OCI-LY1 (cell line): ENCODE results near the gene PHF8.

ENCODE experiments used
- H2AFZ ChIP-seq: fragments of 200-600 bp; sonication (generic), shearing (Covaris generic); 2 replicates; pipeline ENCODE4 v1.6.0; 2014; ENCODE audit warnings: antibody characterized with exemption, mild to moderate bottlenecking, low read length
- H3F3A ChIP-seq: fragments of 200-600 bp; sonication (generic), shearing (Covaris generic); 2 replicates; pipeline ENCODE4 v1.6.0; 2014; ENCODE audit warnings: mild to moderate bottlenecking, antibody characterized with exemption, low read length, moderate library complexity; ENCODE audit not compliant: insufficient read depth
- H3K27ac ChIP-seq: fragments of 200-600 bp; sonication (generic); 2 replicates; pipeline ENCODE4 v1.5.1; 2014; ENCODE audit warnings: low read length, mixed run types, mild to moderate bottlenecking, low read depth; ENCODE audit not compliant: poor library complexity, severe bottlenecking
- H3K27me3 ChIP-seq: fragments of 200-600 bp; sonication (generic); 2 replicates; pipeline ENCODE4 v1.6.0; 2014; ENCODE audit warnings: antibody characterized with exemption, mild to moderate bottlenecking, low read length, moderate library complexity; ENCODE audit not compliant: insufficient read depth
- H3K36me3 ChIP-seq: fragments of 200-600 bp; sonication (generic); 2 replicates; pipeline ENCODE4 v1.6.1; 2014; ENCODE audit warnings: mild to moderate bottlenecking, antibody characterized with exemption, low read length, moderate library complexity, mixed read lengths; ENCODE audit not compliant: insufficient read depth
- H3K4me1 ChIP-seq: fragments of 200-600 bp; sonication (generic); 2 replicates; pipeline ENCODE4 v1.5.1; 2014; ENCODE audit warnings: mild to moderate bottlenecking, low read length, moderate library complexity; ENCODE audit not compliant: insufficient read depth, severe bottlenecking
- H3K4me2 ChIP-seq: fragments of 200-600 bp; sonication (generic), shearing (Covaris generic); 2 replicates; pipeline ENCODE4 v1.6.1; 2014; ENCODE audit warnings: low read length
- H3K4me3 ChIP-seq: fragments of 200-600 bp; sonication (generic); 2 replicates; pipeline ENCODE4 v1.5.1; 2014; ENCODE audit warnings: low read length, low read depth, mild to moderate bottlenecking, mixed read lengths; ENCODE audit not compliant: poor library complexity, severe bottlenecking
- H3K79me2 ChIP-seq: fragments of 200-600 bp; shearing (Covaris generic); 2 replicates; pipeline ENCODE4 v1.6.1; 2016; ENCODE audit warnings: mixed run types, low read length, mixed read lengths; ENCODE audit not compliant: insufficient read depth
- H3K9ac ChIP-seq: fragments of 200-600 bp; sonication (generic), shearing (Covaris generic); 2 replicates; pipeline ENCODE4 v1.6.1; 2014; ENCODE audit warnings: mild to moderate bottlenecking, low read length, mixed read lengths
- H3K9me2 ChIP-seq: fragments of 200-600 bp; sonication (generic), shearing (Covaris generic); 2 replicates; pipeline ENCODE4 v1.6.1; 2014; ENCODE audit warnings: low read depth, mild to moderate bottlenecking, low read length, mixed read lengths
- H3K9me3 ChIP-seq: fragments of 200-600 bp; shearing (Covaris generic); 2 replicates; pipeline ENCODE4 v1.6.1; 2014; ENCODE audit warnings: low read length, mixed read lengths
- H4K20me1 ChIP-seq: fragments of 200-600 bp; sonication (generic), shearing (Covaris generic); 2 replicates; pipeline ENCODE4 v1.6.0; 2016; ENCODE audit warnings: mild to moderate bottlenecking, low read length; ENCODE audit not compliant: insufficient read depth
- EZH2 ChIP-seq: fragments of 200-600 bp; sonication (generic), shearing (Covaris generic); IDR thresholded peaks from 2 replicates; pipeline ENCODE4 v1.8.0; 2017; ENCODE audit warnings: borderline replicate concordance, mixed run types, mild to moderate bottlenecking, antibody characterized with exemption, low read length, moderate library complexity, mixed read lengths
- TF ChIP-seq, protein P1 (sequence below): fragments of 200-600 bp; sonication (generic), shearing (Covaris generic); IDR thresholded peaks from 2 replicates; pipeline ENCODE4 v1.5.1; 2017; ENCODE audit warnings: mild to moderate bottlenecking, antibody characterized with exemption, low read length, moderate library complexity, mixed read lengths

The PHF8 gene

DNA sequence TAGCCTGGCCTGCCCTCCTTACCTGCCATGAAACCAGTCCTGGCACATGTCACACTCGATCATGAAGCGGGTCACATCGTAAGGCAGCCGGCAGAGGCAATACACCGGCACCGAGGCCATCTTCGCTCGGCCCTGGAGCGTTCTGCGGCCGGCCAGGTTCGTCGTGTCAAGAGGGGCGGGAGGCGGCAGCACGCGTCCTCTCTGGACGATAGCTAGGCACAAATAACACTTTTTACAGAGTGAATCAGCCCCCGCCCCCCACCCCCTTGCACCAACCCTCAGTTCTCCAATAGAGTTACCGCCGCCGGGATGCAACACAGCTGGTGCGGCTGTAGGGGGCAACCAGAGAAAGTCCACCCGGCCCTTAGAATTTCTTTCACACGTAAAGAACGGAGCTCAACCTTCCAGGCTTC, 1.7 kb downstream of the PHF8 start:
- Histone ChIP-seq H3K9ac (peak overlapping the region; percentile 97), H3K4me2 (peak overlapping the region; percentile 97), H3K27me3 (no peaks in the 10 kb centered on the region), H3K27ac (peak overlapping the region; percentile 21), H2AFZ (no peak overlapping the region), H3K9me2 (no peaks in the 10 kb centered on the region), H3K4me1 (peaks cover 17% of the 10 kb centered on the region), H3K79me2 (peaks cover 8% of the 10 kb centered on the region; the same call in 1 of the 2 replicates), H3K9me3 (no peaks in the 10 kb centered on the region), H3F3A (no peaks in the 10 kb centered on the region), H3K36me3 (peaks cover 25% of the 10 kb centered on the region), H3K4me3 (peak overlapping the region; percentile 97), H4K20me1 (no peaks in the 10 kb centered on the region)
- TF ChIP-seq, protein P1, sequence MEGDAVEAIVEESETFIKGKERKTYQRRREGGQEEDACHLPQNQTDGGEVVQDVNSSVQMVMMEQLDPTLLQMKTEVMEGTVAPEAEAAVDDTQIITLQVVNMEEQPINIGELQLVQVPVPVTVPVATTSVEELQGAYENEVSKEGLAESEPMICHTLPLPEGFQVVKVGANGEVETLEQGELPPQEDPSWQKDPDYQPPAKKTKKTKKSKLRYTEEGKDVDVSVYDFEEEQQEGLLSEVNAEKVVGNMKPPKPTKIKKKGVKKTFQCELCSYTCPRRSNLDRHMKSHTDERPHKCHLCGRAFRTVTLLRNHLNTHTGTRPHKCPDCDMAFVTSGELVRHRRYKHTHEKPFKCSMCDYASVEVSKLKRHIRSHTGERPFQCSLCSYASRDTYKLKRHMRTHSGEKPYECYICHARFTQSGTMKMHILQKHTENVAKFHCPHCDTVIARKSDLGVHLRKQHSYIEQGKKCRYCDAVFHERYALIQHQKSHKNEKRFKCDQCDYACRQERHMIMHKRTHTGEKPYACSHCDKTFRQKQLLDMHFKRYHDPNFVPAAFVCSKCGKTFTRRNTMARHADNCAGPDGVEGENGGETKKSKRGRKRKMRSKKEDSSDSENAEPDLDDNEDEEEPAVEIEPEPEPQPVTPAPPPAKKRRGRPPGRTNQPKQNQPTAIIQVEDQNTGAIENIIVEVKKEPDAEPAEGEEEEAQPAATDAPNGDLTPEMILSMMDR = peak; percentile 6; the same call in 1 of the 2 replicates
- no peak for TF ChIP-seq EZH2

DNA sequence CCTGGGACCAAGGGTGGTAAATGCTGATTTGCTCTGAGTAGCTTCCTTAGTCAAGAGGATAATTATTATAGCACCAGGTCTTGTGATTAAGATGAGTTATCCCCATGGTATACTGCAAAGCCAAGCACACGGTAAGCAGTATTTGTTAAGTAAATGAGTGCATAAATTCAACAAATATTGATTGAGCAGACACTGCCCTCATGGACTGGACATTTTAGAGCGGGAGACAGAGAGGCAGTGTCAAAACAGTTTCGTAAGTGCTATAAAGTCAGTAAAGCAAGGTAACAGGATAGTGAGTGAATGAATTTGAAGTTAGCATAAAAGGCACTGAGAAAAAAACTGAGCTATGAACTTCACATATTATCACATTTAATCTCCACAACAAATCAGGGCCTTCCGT, 13.9 kb downstream of the PHF8 start:
- TF ChIP-seq, protein P1 = no peak
- no peak for TF ChIP-seq EZH2
- H3K27ac ChIP-seq = no peak overlapping the region
- no peaks in the 10 kb centered on the region for H3K9me2 ChIP-seq
- H3F3A ChIP-seq = no peaks in the 10 kb centered on the region
- peaks cover 64% of the 10 kb centered on the region for H3K36me3 ChIP-seq
- H3K79me2 ChIP-seq = no peaks in the 10 kb centered on the region
- no peak overlapping the region for H2AFZ ChIP-seq
- no peaks in the 10 kb centered on the region for H3K4me1 ChIP-seq
- no peaks in the 10 kb centered on the region for H3K9me3 ChIP-seq
- H3K27me3 ChIP-seq = no peaks in the 10 kb centered on the region
- H4K20me1 ChIP-seq = no peaks in the 10 kb centered on the region
- no peak overlapping the region for H3K4me3 ChIP-seq
- no peak overlapping the region for H3K4me2 ChIP-seq
- no peak overlapping the region for H3K9ac ChIP-seq

DNA sequence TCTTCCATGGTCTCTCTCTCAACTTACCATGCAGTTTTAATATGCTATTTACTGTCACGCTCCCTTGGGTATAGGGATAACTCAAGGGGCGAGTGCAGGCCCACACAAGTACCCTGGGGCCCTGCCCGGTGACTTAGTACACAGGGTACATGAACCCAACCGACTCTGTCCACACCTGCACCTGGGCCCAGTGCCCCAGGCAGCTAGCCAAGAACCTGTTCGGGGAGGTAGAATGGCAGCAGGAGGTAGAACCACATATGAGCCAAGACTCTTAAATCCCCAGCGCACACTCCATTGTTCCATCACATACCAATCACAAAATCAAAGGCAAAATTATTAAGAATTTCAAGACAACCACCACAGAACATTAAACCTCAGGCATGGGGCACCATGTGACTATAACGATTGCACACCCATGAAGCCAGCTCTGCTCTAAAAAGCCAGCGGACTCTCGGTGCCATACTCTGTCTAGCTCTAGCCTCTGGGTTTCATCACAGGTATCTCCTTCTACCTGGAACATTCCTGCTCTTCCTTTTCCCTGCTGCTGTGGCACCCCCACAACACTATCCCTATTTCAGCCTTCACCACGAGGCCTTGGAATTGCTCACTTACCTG, 14.6 kb downstream of the PHF8 start:
- Histone ChIP-seq H3F3A (no peaks in the 10 kb centered on the region), H3K9me2 (no peaks in the 10 kb centered on the region), H3K4me1 (no peaks in the 10 kb centered on the region), H3K36me3 (peaks cover 65% of the 10 kb centered on the region), H3K79me2 (no peaks in the 10 kb centered on the region), H3K27ac (no peak overlapping the region), H2AFZ (no peak overlapping the region), H3K27me3 (no peaks in the 10 kb centered on the region), H3K4me2 (no peak overlapping the region), H3K9ac (no peak overlapping the region), H4K20me1 (no peaks in the 10 kb centered on the region), H3K4me3 (no peak overlapping the region), H3K9me3 (no peaks in the 10 kb centered on the region)
- TF ChIP-seq, protein P1 = no peak
- TF ChIP-seq EZH2 = no peak
